HFF-Myc (cell line): ENCODE results near the gene TMEM86B.

Experiments
- DNase-seq: peaks from one replicate; pipeline ENCODE4 v3.0.0-alpha.2; 2011; ENCODE audit warnings: low read depth; ENCODE audit errors: extremely low read depth
- H3K4me3 ChIP-seq: replicated peaks from 2 replicates; pipeline ENCODE4 v1.5.1; 2011; ENCODE audit warnings: low read depth, mild to moderate bottlenecking, control low read depth, low read length
- CTCF ChIP-seq: IDR thresholded peaks from 2 replicates; pipeline ENCODE4 v1.5.1; 2012; ENCODE audit warnings: mild to moderate bottlenecking, low read depth, low read length, control low read depth; ENCODE audit errors: missing control alignments

Gene TMEM86B

GRCh38 chr19:55252760-55253663 is 24.4 kb upstream of the TMEM86B start:
- no peak for DNase-seq

DNA sequence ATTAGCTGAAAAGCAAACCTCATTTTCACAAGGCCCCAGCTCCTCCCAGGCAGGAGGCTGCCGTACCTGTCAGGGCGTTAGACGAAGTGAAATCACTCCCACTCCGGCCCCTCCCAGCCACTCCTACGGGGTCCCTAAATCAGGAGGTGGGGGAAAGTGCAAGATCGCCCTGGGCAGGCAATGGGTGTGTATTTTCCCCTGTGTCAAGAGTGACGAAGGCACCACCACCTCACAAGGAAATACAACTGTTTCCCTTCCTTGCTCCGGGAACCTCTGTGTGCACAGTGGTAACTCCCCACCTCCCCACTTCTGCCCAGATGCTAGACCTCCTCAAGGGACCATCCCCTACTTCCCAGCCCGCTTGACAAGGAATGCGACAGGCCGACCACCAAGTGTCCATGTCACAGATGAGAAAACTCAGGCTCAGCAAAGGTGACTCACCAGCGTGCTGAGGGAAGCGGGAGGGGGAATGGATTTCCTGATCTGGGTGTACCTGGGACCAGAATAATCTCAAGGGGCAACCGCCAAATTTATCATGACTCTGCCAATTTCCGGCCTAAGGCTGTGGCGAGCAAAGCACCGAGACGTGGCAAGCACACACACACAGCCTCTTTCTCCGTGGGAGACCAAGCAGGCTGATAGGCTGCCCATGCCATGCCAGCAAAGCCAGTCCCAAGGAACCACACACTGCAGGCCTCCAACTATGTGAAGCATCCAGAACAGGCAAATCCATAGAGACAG is 22.9 kb upstream of the TMEM86B start:
- DNase-seq: no peak
- no peak for TF ChIP-seq CTCF
- no peak overlapping the region for H3K4me3 ChIP-seq

More at GRCh38 chr19:55252760-55253663, 24.4 kb upstream of the TMEM86B start:
- H3K4me3 ChIP-seq: no peak overlapping the region
- TF ChIP-seq CTCF: no peak

DNA sequence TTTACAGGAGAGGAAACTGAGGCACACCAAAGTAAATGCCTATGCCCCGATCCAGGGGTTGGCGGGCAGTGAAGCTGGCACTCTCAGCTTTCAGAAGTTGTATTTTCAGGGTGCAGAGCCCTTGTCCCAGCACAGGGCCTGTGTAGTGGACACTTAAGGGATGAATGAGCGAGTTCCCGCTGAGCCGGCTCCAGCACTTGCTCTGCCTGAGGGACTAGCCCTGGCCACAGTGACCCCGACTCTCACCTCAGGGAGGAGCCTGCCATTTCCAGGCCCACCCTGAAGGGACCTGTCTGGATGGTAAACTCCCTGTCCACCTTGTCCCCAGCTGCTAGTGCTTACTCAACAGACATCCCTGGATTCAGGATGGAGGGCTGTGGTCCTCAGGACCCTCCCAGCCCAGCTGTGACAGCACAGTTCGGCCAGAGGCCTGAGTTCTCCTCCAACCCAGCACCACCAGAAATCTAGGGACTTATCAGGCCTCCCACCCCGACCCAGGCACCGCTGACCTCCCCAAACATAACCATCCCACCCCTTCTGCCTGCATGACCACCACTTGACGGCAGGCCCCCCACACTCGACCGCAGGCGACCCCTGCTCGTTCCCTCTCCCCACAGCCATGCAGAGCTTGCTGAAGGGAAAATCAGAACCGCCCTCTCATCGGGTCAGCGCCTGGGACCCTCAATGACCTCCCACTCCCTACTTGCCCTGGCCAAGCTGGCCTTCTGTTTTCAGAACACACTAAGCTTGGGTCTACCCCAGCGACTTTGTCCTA is 21.9 kb upstream of the TMEM86B start:
- no peak for DNase-seq
- H3K4me3 ChIP-seq: no peak overlapping the region
- no peak for TF ChIP-seq CTCF

- TF ChIP-seq CTCF: no peak
- no peak overlapping the region for H3K4me3 ChIP-seq
- no peak for DNase-seq
These were observed 21.3 kb upstream of the TMEM86B start for GRCh38 chr19:55249841-55250240.

GRCh38 chr19:55248704-55249103 is 20.1 kb upstream of the TMEM86B start:
- H3K4me3 ChIP-seq: no peak overlapping the region
- TF ChIP-seq CTCF: no peak
- DNase-seq: no peak

- no peak overlapping the region for H3K4me3 ChIP-seq
- no peak for DNase-seq
- no peak for TF ChIP-seq CTCF
These were observed 19.7 kb upstream of the TMEM86B start for GRCh38 chr19:55248166-55248675.
